ENCODE results near the gene PARD3. TPM values are rescaled to one million over a fixed set of nuclear protein-coding genes. Genes with fewer than 3 reads are reported as not detected.

PARD3 gene
- total and polyA plus RNA-seq, 2 donors from 2014 or later: 21.1 to 47.5 TPM

DNA sequence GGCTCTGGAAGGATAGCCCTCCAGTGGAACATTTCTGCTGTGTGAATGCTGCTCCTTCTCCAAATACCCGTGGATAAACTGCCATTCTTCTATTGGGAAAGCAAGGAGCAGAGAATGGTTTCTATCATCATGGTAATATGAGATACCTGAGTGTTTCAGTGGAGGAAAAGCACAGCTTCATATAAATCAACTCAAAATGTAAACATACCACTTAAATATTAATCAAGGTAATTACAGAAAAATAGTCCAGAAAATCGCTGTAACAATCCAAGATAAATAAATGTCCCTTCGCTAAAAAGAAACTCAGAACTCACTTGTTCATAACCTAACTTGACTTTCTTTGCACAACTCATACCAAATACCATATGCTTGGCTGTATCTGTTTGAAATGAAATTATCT lies 635.8 kb downstream of the PARD3 start:
- H3K36me3 ChIP-seq (ENCODE audit: control insufficient read depth in 2 of 3, insufficient read depth in 3 of 3, low read length in 3 of 3): no peaks in the 10 kb centered on the region
- no peaks in the 10 kb centered on the region for H3K27me3 ChIP-seq (ENCODE audit: control insufficient read depth, insufficient read depth, low read length)
- no peak for DNase-seq
- H3K4me3 ChIP-seq (ENCODE audit: low read length in 3 of 3): no peak overlapping the region
- peaks cover 0 to 10% (median 0%) of the 10 kb centered on the region in 3 donors for H3K4me1 ChIP-seq (ENCODE audit: control insufficient read depth in 2 of 3, insufficient read depth in 2 of 3, low read depth in 1 of 3, low read length in 3 of 3)
- no peak for FAIRE-seq
- H3K9ac ChIP-seq (ENCODE audit: low read length in 3 of 3): no peak overlapping the region
- no peak for TF ChIP-seq CTCF (IDR thresholded peaks at IDR 0.05; ENCODE audit: borderline replicate concordance, extremely low read depth, insufficient read depth)
- intact Hi-C loops (cut with DNase I): no loop called here
- H3K9me3 ChIP-seq (ENCODE audit: control insufficient read depth in 2 of 3, insufficient read depth in 1 of 3, low read length in 3 of 3): no peaks in the 10 kb centered on the region
- no peak overlapping the region for H3K27ac ChIP-seq (ENCODE audit: low read depth in 2 of 2, low read length in 2 of 2)

DNA sequence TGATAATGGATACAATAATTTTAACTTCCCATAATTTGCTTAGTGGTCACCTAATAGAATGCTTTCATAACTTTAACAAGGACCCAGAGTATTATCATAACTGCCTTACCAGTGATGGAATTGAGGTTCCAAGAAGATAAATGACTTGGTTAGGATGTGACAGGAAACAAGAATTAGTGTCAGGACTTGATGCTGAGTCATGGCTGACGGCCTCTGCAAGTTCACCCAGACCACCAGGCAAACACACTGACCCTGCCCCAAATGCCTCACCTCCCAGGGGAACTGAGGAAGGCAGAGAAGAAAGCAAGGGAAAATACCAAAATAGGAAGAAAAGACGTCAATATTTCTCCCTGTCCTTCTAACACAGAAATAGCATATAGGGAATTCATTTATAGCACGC lies 636.3 kb downstream of the PARD3 start:
- Histone ChIP-seq H3K9ac (ENCODE audit: low read length in 3 of 3) (no peak overlapping the region), H3K27me3 (ENCODE audit: control insufficient read depth, insufficient read depth, low read length) (no peaks in the 10 kb centered on the region), H3K36me3 (ENCODE audit: control insufficient read depth in 2 of 3, insufficient read depth in 3 of 3, low read length in 3 of 3) (no peaks in the 10 kb centered on the region), H3K4me3 (ENCODE audit: low read length in 3 of 3) (no peak overlapping the region), H3K27ac (ENCODE audit: low read depth in 2 of 2, low read length in 2 of 2) (no peak overlapping the region), H3K4me1 (ENCODE audit: control insufficient read depth in 2 of 3, insufficient read depth in 2 of 3, low read depth in 1 of 3, low read length in 3 of 3) (peaks cover 0 to 6% (median 0%) of the 10 kb centered on the region in 3 donors), H3K9me3 (ENCODE audit: control insufficient read depth in 2 of 3, insufficient read depth in 1 of 3, low read length in 3 of 3) (no peaks in the 10 kb centered on the region)
- no peak for DNase-seq
- no peak for FAIRE-seq
- intact Hi-C loops (cut with DNase I): no loop called here
- no peak for TF ChIP-seq CTCF (IDR thresholded peaks at IDR 0.05; ENCODE audit: borderline replicate concordance, extremely low read depth, insufficient read depth)

- TF ChIP-seq CTCF (IDR thresholded peaks at IDR 0.05; ENCODE audit: borderline replicate concordance, extremely low read depth, insufficient read depth): no peak
- no peak overlapping the region for H3K27ac ChIP-seq (ENCODE audit: low read depth in 2 of 2, low read length in 2 of 2)
- intact Hi-C loops (cut with DNase I): no loop called here
These were observed 636.9 kb downstream of the PARD3 start for GRCh38 chr10:34178196-34178595.

GRCh38 chr10:34177445-34177844 lies 637.7 kb downstream of the PARD3 start:
- intact Hi-C loops (cut with DNase I): no loop called here
- H3K27ac ChIP-seq (ENCODE audit: low read depth in 2 of 2, low read length in 2 of 2): no peak overlapping the region
- H3K4me3 ChIP-seq (ENCODE audit: low read length in 3 of 3): no peak overlapping the region
- no peak for TF ChIP-seq CTCF (IDR thresholded peaks at IDR 0.05; ENCODE audit: borderline replicate concordance, extremely low read depth, insufficient read depth)
- no peak overlapping the region for H3K9ac ChIP-seq (ENCODE audit: low read length in 3 of 3)
- H3K36me3 ChIP-seq (ENCODE audit: control insufficient read depth in 2 of 3, insufficient read depth in 3 of 3, low read length in 3 of 3): no peaks in the 10 kb centered on the region
- H3K9me3 ChIP-seq (ENCODE audit: control insufficient read depth in 2 of 3, insufficient read depth in 1 of 3, low read length in 3 of 3): no peaks in the 10 kb centered on the region
- peaks cover 0 to 6% (median 0%) of the 10 kb centered on the region in 3 donors for H3K4me1 ChIP-seq (ENCODE audit: control insufficient read depth in 2 of 3, insufficient read depth in 2 of 3, low read depth in 1 of 3, low read length in 3 of 3)
- DNase-seq (no peak), FAIRE-seq (no peak)
- no peaks in the 10 kb centered on the region for H3K27me3 ChIP-seq (ENCODE audit: control insufficient read depth, insufficient read depth, low read length)

More at GRCh38 chr10:34178196-34178595, 636.9 kb downstream of the PARD3 start:
- Histone ChIP-seq H3K36me3 (ENCODE audit: control insufficient read depth in 2 of 3, insufficient read depth in 3 of 3, low read length in 3 of 3) (no peaks in the 10 kb centered on the region), H3K9me3 (ENCODE audit: control insufficient read depth in 2 of 3, insufficient read depth in 1 of 3, low read length in 3 of 3) (no peaks in the 10 kb centered on the region), H3K4me3 (ENCODE audit: low read length in 3 of 3) (no peak overlapping the region), H3K4me1 (ENCODE audit: control insufficient read depth in 2 of 3, insufficient read depth in 2 of 3, low read depth in 1 of 3, low read length in 3 of 3) (peaks cover 0 to 6% (median 0%) of the 10 kb centered on the region in 3 donors), H3K27me3 (ENCODE audit: control insufficient read depth, insufficient read depth, low read length) (no peaks in the 10 kb centered on the region), H3K9ac (ENCODE audit: low read length in 3 of 3) (no peak overlapping the region)
- FAIRE-seq: no peak
- DNase-seq: no peak

Data from kidney (tissue), 14 donors.